A549 (cell line): ENCODE measurements around the gene YTHDC2. TPM values are rescaled to one million over a fixed set of nuclear protein-coding genes. Genes with fewer than 3 reads are reported as not detected.
A peak's percentile ranks its signal among the peaks of the same experiment; 100 is the strongest.

Source experiments
- ATAC-seq, 2 experiments: fragments of 200-7000 bp in 1 of 2; fragments of >200 bp in 1 of 2; cut with Nextera tagmentation in 1 of 2; cut with Tn5 transposase in 1 of 2; 3 replicates each; pipeline versions ENCODE4 v1.8.0 to v1.9.1; 2018 to 2020; ENCODE audit warnings: mild to moderate bottlenecking in 1 of 2, moderate library complexity in 1 of 2
- CTCF ChIA-PET: fragments of 300-600 bp; sonication (Branson Sonifier 250); formaldehyde crosslinking; extraction: SDS; loops from one replicate; lab custom pipeline; 2021; ENCODE audit warnings: antibody characterized with exemption, inconsistent platforms; lab: Yijun Ruan, JAX
- POLR2A ChIA-PET: fragments of 350-600 bp; formaldehyde crosslinking; extraction: SDS; loops from one replicate; lab custom pipeline; 2021; ENCODE audit warnings: antibody characterized with exemption, inconsistent platforms; lab: Yijun Ruan, JAX
- DNase-seq, 2 experiments: peaks; one replicate each; pipeline versions ENCODE4 v3.0.0 to v3.0.0-alpha.2; 2011 to 2016; ENCODE audit warnings: low read depth in 1 of 2, low spot score in 1 of 2
- FAIRE-seq: peaks from 2 replicates; lab custom pipeline; 2011; peaks lifted over from hg19 to GRCh38; lab: Jason Lieb, UNC
- H3K27ac ChIP-seq, 2 experiments: fragments of >200 bp; sonication (Bioruptor Twin); formaldehyde crosslinking; 3 replicates each; pipeline ENCODE4 v1.5.1; 2016 to 2017
- H3K4me1 ChIP-seq: fragments of >200 bp; sonication (Bioruptor Twin); formaldehyde crosslinking; 3 replicates; pipeline ENCODE4 v1.6.1; 2016
- H3K4me2 ChIP-seq: fragments of >200 bp; sonication (Bioruptor Twin); formaldehyde crosslinking; 3 replicates; pipeline ENCODE4 v1.6.1; 2016
- H3K4me3 ChIP-seq: fragments of >200 bp; sonication (Bioruptor Twin); formaldehyde crosslinking; 3 replicates; pipeline ENCODE4 v1.5.1; 2016
- H3K9me3 ChIP-seq: fragments of >200 bp; sonication (Bioruptor Twin); formaldehyde crosslinking; 3 replicates; pipeline ENCODE4 v1.6.1; 2016
- BHLHE40 ChIP-seq: IDR thresholded peaks from 2 replicates; pipeline ENCODE4 v1.6.1; 2012; ENCODE audit warnings: low read depth, low read length, inconsistent platforms
- CHD2 ChIP-seq: fragments of 150-350 bp; IDR thresholded peaks from 2 replicates; pipeline ENCODE4 v1.6.1; 2014; ENCODE audit warnings: low read length; ENCODE audit not compliant: partially characterized antibody
- ESRRA ChIP-seq: fragments of 150-350 bp; IDR thresholded peaks from 2 replicates; pipeline ENCODE4 v1.6.1; 2014; ENCODE audit warnings: mild to moderate bottlenecking, low read length, borderline replicate concordance
- FOSB ChIP-seq: fragments of 250-450 bp; sonication (Bioruptor Pico); IDR thresholded peaks from 2 replicates; pipeline ENCODE4 v1.5.0; 2020; ENCODE audit warnings: mild to moderate bottlenecking, moderate library complexity
- HDAC2 ChIP-seq: fragments of 200-600 bp; sonication (generic); IDR thresholded peaks from 2 replicates; pipeline ENCODE4 v1.6.1; 2016
- HOXB13 ChIP-seq: fragments of 250-450 bp; sonication (Bioruptor Pico); IDR thresholded peaks from 2 replicates; pipeline ENCODE4 v1.5.0; 2020; ENCODE audit warnings: low read depth, mild to moderate bottlenecking, moderate library complexity
- KDM1A ChIP-seq: fragments of 200-600 bp; sonication (generic); IDR thresholded peaks from 2 replicates; pipeline ENCODE4 v1.6.1; 2016; ENCODE audit warnings: low read depth, mild to moderate bottlenecking
- NFE2L2 ChIP-seq: fragments of 150-350 bp; conservative IDR thresholded peaks from 2 replicates; pipeline ENCODE4 v1.6.1; 2014; ENCODE audit warnings: low read length
- NPAS2 ChIP-seq: fragments of 250-450 bp; sonication (Bioruptor Pico); IDR thresholded peaks from 2 replicates; pipeline ENCODE4 v1.8.0; 2022; ENCODE audit warnings: mild to moderate bottlenecking, moderate library complexity, borderline replicate concordance
- RAD21 ChIP-seq, 2 experiments: fragments of >200 bp in 1 of 2; sonication (Bioruptor Twin) in 1 of 2; formaldehyde crosslinking in 1 of 2; IDR thresholded peaks in 1 of 2; conservative IDR thresholded peaks in 1 of 2; 2 replicates in 1 of 2; 3 replicates in 1 of 2; pipeline ENCODE4 v1.6.1; 2012 to 2018; ENCODE audit warnings: inconsistent platforms in 1 of 2
- RCOR1 ChIP-seq: fragments of 150-350 bp; IDR thresholded peaks from 2 replicates; pipeline ENCODE4 v1.6.1; 2014; ENCODE audit warnings: antibody characterized with exemption, low read length, low read depth
- RFX5 ChIP-seq: fragments of 450-650 bp; IDR thresholded peaks from 2 replicates; pipeline ENCODE4 v1.7.1; 2014; ENCODE audit warnings: antibody characterized with exemption, mild to moderate bottlenecking, moderate library complexity
- SMC3 ChIP-seq: fragments of >200 bp; sonication (Bioruptor Twin); formaldehyde crosslinking; IDR thresholded peaks from 3 replicates; pipeline ENCODE4 v1.6.1; 2018; ENCODE audit warnings: inconsistent platforms
- ZC3H11A ChIP-seq: fragments of 450-650 bp; IDR thresholded peaks from 2 replicates; pipeline ENCODE4 v1.6.1; 2014; ENCODE audit warnings: antibody characterized with exemption, mild to moderate bottlenecking
- ZFP36 ChIP-seq: fragments of 450-650 bp; IDR thresholded peaks from 2 replicates; pipeline ENCODE4 v1.6.1; 2014; ENCODE audit warnings: borderline replicate concordance; ENCODE audit not compliant: partially characterized antibody
- WGBS: methylation state at CpG from one replicate; pipeline ENCODE4 v1.1.6; 2017; ENCODE audit errors: missing lambda C conversion rate; 5-methylcytosine and 5-hydroxymethylcytosine counted together
- polyA plus RNA-seq, 4 experiments: library from polyadenylated mRNA; depleted of rRNA in 3 of 4; stranded (reverse); fragments of >200 nt; fragmentation: RNase III in 1 of 4; extraction: RNeasy Plus Mini Kit Qiagen cat#74134 plus additional on column Dnase treatment in 1 of 4; gene quantifications; 2 replicates in 3 of 4; 3 replicates in 1 of 4; pipeline ENCODE4 v1.2.3, GENCODE V29; 2011 to 2017
- TF ChIP-seq, protein P1 (sequence below): fragments of 250-450 bp; sonication (Bioruptor Pico); IDR thresholded peaks from 2 replicates; pipeline ENCODE4 v1.5.0; 2020; ENCODE audit warnings: low read depth, mild to moderate bottlenecking, moderate library complexity
- TF ChIP-seq, protein P2 (sequence below): fragments of >200 bp; sonication (Bioruptor Twin); formaldehyde crosslinking; IDR thresholded peaks from 3 replicates; pipeline ENCODE4 v1.5.1; 2016
- TF ChIP-seq, protein P3 (sequence below): IDR thresholded peaks from 2 replicates; pipeline ENCODE4 v1.6.1; 2012; ENCODE audit warnings: low read depth, borderline replicate concordance
- TF ChIP-seq, protein P4 (sequence below): fragments of 150-350 bp; IDR thresholded peaks from 2 replicates; pipeline ENCODE4 v1.6.1; 2014; ENCODE audit warnings: low read depth, mild to moderate bottlenecking, low read length
- TF ChIP-seq, protein P5 (sequence below): fragments of 200-600 bp; sonication (generic); IDR thresholded peaks from 2 replicates; pipeline ENCODE4 v1.6.1; 2016; ENCODE audit warnings: antibody characterized with exemption, mild to moderate bottlenecking, moderate library complexity

The YTHDC2 gene
- polyA plus RNA-seq, 2 of the 4 experiments (the other 2 are of a cell fraction) = 16.4 to 19.0 TPM

DNA sequence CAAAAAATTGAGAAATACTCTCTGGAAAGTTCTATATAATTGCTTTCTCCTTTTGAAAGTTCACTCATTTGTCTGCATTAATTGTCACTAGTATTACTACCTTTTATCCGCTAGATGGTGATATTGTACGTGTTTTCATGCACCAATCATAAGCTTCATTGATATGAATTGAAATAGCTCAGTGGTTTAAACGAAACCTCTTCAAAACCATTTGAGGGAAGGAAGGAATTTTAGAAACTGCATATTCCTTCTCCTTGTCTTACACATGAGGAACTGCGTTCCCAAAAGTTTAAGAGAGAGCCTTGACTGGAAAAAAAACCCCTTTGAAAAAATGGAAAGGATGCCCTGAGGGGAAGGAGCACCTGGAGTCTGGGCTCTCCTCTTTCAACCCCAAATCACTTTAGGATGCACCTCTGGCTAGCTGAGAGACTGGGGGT, 98.6 kb downstream of the YTHDC2 start:
- 1% methylated on average over 4 of the region's 4 CpGs for WGBS
- Histone ChIP-seq H3K4me2 (peak overlapping the region; percentile 39; the same call in 2 of the 3 replicates), H3K4me1 (no peaks in the 10 kb centered on the region), H3K4me3 (no peak overlapping the region), H3K27ac (no peak overlapping the region), H3K9me3 (no peaks in the 10 kb centered on the region; the same call in 2 of the 3 replicates)
- POLR2A ChIA-PET = interaction anchor here (0.6 kb wide), 1 partner anchor 99 kb away, joined by 3 read pairs; no protein-coding TSS in a partner anchor
- FAIRE-seq (peak; percentile 88), DNase-seq (peak; percentile 35 to 41), ATAC-seq (peak; percentile 62 to 88; a peak in 5 of 6 replicates)
- TF ChIP-seq, protein P1, sequence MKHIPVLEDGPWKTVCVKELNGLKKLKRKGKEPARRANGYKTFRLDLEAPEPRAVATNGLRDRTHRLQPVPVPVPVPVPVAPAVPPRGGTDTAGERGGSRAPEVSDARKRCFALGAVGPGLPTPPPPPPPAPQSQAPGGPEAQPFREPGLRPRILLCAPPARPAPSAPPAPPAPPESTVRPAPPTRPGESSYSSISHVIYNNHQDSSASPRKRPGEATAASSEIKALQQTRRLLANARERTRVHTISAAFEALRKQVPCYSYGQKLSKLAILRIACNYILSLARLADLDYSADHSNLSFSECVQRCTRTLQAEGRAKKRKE (CRISPR knock-in tag) = no peak
- TF ChIP-seq, protein P2, sequence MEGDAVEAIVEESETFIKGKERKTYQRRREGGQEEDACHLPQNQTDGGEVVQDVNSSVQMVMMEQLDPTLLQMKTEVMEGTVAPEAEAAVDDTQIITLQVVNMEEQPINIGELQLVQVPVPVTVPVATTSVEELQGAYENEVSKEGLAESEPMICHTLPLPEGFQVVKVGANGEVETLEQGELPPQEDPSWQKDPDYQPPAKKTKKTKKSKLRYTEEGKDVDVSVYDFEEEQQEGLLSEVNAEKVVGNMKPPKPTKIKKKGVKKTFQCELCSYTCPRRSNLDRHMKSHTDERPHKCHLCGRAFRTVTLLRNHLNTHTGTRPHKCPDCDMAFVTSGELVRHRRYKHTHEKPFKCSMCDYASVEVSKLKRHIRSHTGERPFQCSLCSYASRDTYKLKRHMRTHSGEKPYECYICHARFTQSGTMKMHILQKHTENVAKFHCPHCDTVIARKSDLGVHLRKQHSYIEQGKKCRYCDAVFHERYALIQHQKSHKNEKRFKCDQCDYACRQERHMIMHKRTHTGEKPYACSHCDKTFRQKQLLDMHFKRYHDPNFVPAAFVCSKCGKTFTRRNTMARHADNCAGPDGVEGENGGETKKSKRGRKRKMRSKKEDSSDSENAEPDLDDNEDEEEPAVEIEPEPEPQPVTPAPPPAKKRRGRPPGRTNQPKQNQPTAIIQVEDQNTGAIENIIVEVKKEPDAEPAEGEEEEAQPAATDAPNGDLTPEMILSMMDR = peak; percentile 80
- peak; percentile 77 to 81 for TF ChIP-seq RAD21 (conservative IDR thresholded peaks at IDR 0.05 in 1 of 2, IDR thresholded peaks at IDR 0.05 in 1 of 2)
- peak; percentile 65 for TF ChIP-seq SMC3
- CTCF ChIA-PET = interaction anchor here (0.6 to 2.8 kb wide), 25 partner anchors 9 to 1632 kb away, joined by 3 to 36 read pairs (median 4); no protein-coding TSS in a partner anchor

DNA sequence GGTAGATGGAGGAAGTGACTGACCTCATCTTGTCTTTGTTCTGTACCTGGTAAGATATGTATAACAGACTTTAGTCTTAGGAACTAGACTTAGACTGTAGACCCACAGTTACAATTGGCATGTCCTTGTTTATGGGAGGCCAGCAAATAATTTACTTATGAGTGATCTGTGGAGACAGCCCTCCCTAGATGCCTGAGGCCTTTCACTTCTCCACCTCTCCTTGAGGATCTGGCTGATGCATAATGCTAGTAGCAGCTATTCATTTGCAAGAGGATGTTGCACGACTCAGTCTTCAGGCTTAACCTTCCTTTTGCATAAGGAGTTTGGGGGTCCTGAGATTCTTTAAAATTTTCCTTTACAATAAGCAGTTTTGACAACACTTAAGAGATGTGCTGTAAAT, 100.7 kb downstream of the YTHDC2 start:
- ATAC-seq = no peak
- Histone ChIP-seq H3K9me3 (no peaks in the 10 kb centered on the region; the same call in 2 of the 3 replicates), H3K4me3 (no peak overlapping the region)
- 6% methylated on average over 1 of the region's 1 CpG for WGBS
- TF ChIP-seq, protein P3, sequence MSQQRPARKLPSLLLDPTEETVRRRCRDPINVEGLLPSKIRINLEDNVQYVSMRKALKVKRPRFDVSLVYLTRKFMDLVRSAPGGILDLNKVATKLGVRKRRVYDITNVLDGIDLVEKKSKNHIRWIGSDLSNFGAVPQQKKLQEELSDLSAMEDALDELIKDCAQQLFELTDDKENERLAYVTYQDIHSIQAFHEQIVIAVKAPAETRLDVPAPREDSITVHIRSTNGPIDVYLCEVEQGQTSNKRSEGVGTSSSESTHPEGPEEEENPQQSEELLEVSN = no peak
- no peak for TF ChIP-seq NPAS2 (CRISPR knock-in tag)
- TF ChIP-seq RCOR1 = no peak
- TF ChIP-seq, protein P4, sequence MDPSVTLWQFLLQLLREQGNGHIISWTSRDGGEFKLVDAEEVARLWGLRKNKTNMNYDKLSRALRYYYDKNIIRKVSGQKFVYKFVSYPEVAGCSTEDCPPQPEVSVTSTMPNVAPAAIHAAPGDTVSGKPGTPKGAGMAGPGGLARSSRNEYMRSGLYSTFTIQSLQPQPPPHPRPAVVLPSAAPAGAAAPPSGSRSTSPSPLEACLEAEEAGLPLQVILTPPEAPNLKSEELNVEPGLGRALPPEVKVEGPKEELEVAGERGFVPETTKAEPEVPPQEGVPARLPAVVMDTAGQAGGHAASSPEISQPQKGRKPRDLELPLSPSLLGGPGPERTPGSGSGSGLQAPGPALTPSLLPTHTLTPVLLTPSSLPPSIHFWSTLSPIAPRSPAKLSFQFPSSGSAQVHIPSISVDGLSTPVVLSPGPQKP = no peak
- TF ChIP-seq HDAC2 = no peak
- TF ChIP-seq, all 56 proteins: peak for 0
- no peak overlapping the region for H3K27ac ChIP-seq
- ChIA-PET CTCF (interaction anchor here (1.4 to 2.1 kb wide), 2 partner anchors 8 to 835 kb away, joined by 5 to 8 read pairs; no protein-coding TSS in a partner anchor), POLR2A (no interaction called here)
- no peaks in the 10 kb centered on the region for H3K4me1 ChIP-seq
- no peak for DNase-seq
- no peak overlapping the region for H3K4me2 ChIP-seq
- no peak for FAIRE-seq

DNA sequence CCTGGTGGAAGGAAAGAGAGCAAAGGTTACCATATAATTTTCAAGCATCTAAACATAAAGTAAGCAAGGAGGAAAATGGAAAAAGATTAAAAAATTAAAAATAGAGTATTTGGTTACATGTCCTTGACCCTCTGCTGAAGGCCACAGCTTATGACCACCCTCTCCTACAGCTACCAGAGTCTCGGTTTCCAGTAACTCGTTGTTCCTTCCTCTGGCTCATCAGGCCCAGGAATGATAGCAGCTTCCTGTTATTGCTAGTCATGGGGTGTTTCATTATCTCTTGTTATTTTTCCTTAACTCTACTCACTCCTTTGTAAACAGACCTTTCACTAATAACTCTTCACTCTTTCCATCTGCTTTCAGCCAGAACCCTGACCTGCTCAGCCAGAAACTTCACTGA, 102.2 kb downstream of the YTHDC2 start:
- FAIRE-seq (no peak), DNase-seq (no peak), ATAC-seq (no peak)
- H3K4me2 ChIP-seq = no peak overlapping the region
- CTCF ChIA-PET = interaction anchor here (0.7 to 2.1 kb wide), 4 partner anchors 10 to 1441 kb away, joined by 3 to 8 read pairs (median 4); no protein-coding TSS in a partner anchor
- H3K4me1 ChIP-seq = no peaks in the 10 kb centered on the region
- H3K27ac ChIP-seq = no peak overlapping the region
- POLR2A ChIA-PET = no interaction called here
- H3K4me3 ChIP-seq = no peak overlapping the region
- TF ChIP-seq NFE2L2 (no peak), FOSB (CRISPR knock-in tag) (no peak)
- WGBS = 14% methylated on average over 2 of the region's 2 CpGs
- no peaks in the 10 kb centered on the region; the same call in 2 of the 3 replicates for H3K9me3 ChIP-seq

DNA sequence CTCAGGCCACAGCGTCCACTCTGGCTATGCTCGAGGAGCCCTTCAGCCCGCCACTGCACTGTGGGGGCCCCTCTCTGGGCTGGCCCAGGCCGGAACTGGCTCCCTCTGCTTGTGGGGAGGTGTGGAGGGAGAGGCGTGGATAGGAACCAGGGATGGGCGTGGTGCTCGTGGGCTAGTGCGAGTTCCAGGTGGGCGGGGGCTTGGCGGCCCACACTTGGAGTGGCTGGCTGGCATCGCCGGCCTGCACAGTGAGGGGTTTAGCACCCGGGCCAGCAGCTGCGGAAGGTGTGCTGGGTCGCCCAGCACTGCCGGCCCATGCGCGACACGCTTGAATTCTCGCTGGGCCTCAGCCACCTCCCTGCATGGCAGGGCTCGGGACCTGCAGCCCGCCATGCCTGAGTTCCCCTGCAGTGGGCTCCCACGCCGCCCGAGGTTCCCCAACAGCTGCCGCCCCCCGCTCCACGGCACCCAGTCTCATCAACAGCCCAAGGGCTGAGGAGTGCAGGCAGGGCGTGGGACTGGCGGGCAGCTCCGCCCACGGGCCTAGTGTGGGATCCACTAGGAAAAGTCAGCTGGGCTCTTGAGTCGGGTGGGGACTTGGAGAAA, 103.8 kb downstream of the YTHDC2 start:
- POLR2A ChIA-PET = no interaction called here
- no peak overlapping the region for H3K27ac ChIP-seq
- no peak for DNase-seq
- no peak for ATAC-seq
- CTCF ChIA-PET = interaction anchor here (0.9 to 2.3 kb wide), 2 partner anchors 13 to 832 kb away, joined by 3 to 7 read pairs; no protein-coding TSS in a partner anchor
- no peaks in the 10 kb centered on the region for H3K4me1 ChIP-seq
- H3K4me3 ChIP-seq = no peak overlapping the region
- no peak overlapping the region for H3K4me2 ChIP-seq
- no peak for FAIRE-seq
- WGBS = 57% methylated on average over 14 of the region's 33 CpGs
- H3K9me3 ChIP-seq = no peaks in the 10 kb centered on the region; the same call in 2 of the 3 replicates
- no peak for TF ChIP-seq BHLHE40
- TF ChIP-seq ZC3H11A = no peak
- TF ChIP-seq, protein P5, sequence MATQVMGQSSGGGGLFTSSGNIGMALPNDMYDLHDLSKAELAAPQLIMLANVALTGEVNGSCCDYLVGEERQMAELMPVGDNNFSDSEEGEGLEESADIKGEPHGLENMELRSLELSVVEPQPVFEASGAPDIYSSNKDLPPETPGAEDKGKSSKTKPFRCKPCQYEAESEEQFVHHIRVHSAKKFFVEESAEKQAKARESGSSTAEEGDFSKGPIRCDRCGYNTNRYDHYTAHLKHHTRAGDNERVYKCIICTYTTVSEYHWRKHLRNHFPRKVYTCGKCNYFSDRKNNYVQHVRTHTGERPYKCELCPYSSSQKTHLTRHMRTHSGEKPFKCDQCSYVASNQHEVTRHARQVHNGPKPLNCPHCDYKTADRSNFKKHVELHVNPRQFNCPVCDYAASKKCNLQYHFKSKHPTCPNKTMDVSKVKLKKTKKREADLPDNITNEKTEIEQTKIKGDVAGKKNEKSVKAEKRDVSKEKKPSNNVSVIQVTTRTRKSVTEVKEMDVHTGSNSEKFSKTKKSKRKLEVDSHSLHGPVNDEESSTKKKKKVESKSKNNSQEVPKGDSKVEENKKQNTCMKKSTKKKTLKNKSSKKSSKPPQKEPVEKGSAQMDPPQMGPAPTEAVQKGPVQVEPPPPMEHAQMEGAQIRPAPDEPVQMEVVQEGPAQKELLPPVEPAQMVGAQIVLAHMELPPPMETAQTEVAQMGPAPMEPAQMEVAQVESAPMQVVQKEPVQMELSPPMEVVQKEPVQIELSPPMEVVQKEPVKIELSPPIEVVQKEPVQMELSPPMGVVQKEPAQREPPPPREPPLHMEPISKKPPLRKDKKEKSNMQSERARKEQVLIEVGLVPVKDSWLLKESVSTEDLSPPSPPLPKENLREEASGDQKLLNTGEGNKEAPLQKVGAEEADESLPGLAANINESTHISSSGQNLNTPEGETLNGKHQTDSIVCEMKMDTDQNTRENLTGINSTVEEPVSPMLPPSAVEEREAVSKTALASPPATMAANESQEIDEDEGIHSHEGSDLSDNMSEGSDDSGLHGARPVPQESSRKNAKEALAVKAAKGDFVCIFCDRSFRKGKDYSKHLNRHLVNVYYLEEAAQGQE = no peak
- TF ChIP-seq RFX5 = no peak
- TF ChIP-seq KDM1A = no peak
- TF ChIP-seq HOXB13 (CRISPR knock-in tag) = no peak
- no peak for TF ChIP-seq CHD2
- TF ChIP-seq ZFP36 = no peak
- TF ChIP-seq ESRRA = no peak
